Stimulated activated memory B cell treated with anti-CD40 and anti-IgM and Interleukin-4, amounts not matched to agents 10 μg/mL and 1 μg/mL and 100 μg/mL, for 72 hours (primary cell): ENCODE results near the gene CARMIL1.

Experiments
- ATAC-seq: fragments of 150-1000 bp; cut with Tn5 transposase; 2 replicates; pipeline ENCODE4 v1.10.0; 2021
- H3K27ac Mint-ChIP-seq: one replicate; pipeline ENCODE4 v1.8.0; 2022; ENCODE audit warnings: mild to moderate bottlenecking, mixed read lengths
- H3K27me3 Mint-ChIP-seq: one replicate; pipeline ENCODE4 v1.8.0; 2022; ENCODE audit warnings: mixed read lengths
- H3K36me3 Mint-ChIP-seq: one replicate; pipeline ENCODE4 v1.8.0; 2022; ENCODE audit warnings: mixed read lengths
- H3K4me1 Mint-ChIP-seq: one replicate; pipeline ENCODE4 v1.8.0; 2022; ENCODE audit warnings: mixed read lengths
- H3K4me3 Mint-ChIP-seq: one replicate; pipeline ENCODE4 v1.8.0; 2022; ENCODE audit warnings: mild to moderate bottlenecking, moderate library complexity, mixed read lengths
- H3K9me3 Mint-ChIP-seq: one replicate; pipeline ENCODE4 v1.8.0; 2022; ENCODE audit warnings: mixed read lengths

Gene CARMIL1

DNA sequence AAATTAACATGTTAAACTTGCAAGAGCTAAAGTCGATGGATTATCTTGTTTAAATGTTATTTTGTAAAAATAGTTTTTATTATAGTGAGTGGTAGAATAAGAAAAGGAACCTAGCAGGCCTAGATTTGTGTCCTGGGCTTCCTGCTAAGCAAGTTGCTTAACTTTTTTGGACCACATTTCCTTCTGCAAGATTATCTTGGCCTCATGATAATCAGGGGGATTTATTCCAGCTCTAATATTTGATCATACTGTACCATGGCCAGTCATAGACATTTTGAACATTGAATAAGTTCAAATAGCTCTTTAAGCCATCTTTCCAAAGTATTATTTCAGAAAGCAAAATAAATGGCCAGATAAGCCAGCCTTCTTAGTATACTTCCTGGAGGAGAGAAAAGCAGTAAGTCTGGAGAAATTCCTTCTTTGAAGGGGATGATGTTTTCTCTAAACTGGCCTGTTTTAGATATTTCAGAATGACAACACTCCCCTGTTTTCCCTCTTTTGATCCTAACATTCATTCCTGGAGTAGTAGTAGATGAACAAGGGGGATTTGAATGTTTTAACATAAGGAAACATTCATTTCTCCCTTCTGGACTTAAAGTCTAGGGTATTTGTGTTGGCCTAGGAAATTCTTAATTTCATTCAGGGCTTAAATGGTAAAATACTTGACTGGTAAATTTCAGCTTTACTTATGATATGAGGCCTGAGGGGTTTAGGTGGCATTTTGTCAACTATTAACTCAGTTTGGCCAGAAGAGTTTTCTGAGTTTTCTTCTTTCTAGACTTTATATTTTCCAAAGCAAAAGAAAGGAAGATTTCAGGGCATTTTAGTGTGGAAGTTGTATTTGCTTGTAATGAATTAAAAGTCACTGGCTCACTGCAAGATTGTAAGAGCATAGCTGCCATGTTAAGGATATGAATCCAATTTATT is 264.1 kb downstream of the CARMIL1 start:
- no peak for ATAC-seq
- Mint-ChIP-seq H3K4me3 (no peak overlapping the region), H3K27ac (no peak overlapping the region), H3K4me1 (no peaks in the 10 kb centered on the region), H3K36me3 (peaks cover 18% of the 10 kb centered on the region), H3K27me3 (no peaks in the 10 kb centered on the region), H3K9me3 (no peaks in the 10 kb centered on the region)

DNA sequence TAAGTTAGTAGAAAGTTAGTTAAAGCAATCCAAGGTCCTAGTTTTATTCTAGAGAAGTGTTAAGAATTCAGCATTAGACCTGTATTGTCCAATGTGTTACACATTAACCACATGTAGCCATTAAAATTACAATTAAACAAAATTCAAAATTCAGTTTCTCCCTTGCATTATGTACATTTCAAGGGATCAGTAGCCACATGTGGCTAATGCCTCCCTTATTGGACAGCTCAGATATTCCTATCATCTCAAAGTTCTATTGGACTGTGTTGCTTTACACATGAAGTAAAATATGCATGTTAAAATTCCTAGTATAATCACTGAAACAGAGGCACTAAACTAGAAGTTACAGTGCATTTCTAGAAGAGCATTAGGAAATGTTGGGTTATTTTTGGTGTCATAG is 265.7 kb downstream of the CARMIL1 start:
- H3K27ac Mint-ChIP-seq, result no peak overlapping the region
- peaks cover 18% of the 10 kb centered on the region for H3K36me3 Mint-ChIP-seq

DNA sequence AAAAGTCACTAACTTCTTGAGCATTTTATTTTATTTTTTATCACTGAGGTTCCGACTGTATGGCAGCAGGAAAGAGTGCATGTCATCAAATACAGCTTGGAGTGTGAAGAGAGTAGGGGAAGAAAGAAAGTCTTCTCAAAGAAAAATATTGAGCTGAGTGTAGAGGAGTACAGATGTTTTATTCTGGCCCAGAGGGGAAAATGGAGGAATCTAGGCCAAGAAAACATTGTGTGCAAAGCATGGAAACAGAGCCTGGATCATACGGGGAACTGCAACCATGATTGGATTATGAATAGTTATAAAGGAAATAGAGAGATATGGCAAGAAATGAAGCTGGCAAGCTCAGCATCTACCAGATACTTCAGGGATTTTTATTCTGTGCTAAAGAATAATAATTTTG is 268.6 kb downstream of the CARMIL1 start:
- no peak overlapping the region for H3K4me3 Mint-ChIP-seq
- no peak overlapping the region for H3K27ac Mint-ChIP-seq
- H3K9me3 Mint-ChIP-seq, result no peaks in the 10 kb centered on the region

More for the DNA sequence above, 265.7 kb downstream of the CARMIL1 start:
- no peaks in the 10 kb centered on the region for H3K9me3 Mint-ChIP-seq
- ATAC-seq, result no peak
- no peak overlapping the region for H3K4me3 Mint-ChIP-seq
- no peaks in the 10 kb centered on the region for H3K27me3 Mint-ChIP-seq
- no peaks in the 10 kb centered on the region for H3K4me1 Mint-ChIP-seq

DNA sequence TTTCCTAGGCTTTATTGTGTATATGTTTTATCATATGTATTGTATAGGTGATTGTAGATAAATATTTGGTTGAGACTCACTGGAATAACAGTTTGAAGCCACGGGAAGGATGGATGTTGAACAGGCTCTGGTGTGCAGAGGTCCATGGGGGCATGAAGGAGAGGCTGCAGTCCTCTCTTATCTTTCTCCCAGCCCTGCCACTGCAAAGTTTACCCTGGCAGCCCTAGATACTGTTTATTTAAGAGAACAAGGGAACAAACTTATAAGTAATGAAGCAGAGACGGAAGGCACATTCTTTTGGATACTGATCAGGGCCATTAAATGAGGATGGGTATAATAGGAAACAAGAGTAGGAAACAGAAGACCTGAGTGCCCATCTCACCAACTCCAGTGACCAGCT is 269.3 kb downstream of the CARMIL1 start:
- no peak overlapping the region for H3K27ac Mint-ChIP-seq
- no peak for ATAC-seq
- no peaks in the 10 kb centered on the region for H3K36me3 Mint-ChIP-seq
- no peaks in the 10 kb centered on the region for H3K4me1 Mint-ChIP-seq
- no peak overlapping the region for H3K4me3 Mint-ChIP-seq
- H3K9me3 Mint-ChIP-seq, result no peaks in the 10 kb centered on the region
- no peaks in the 10 kb centered on the region for H3K27me3 Mint-ChIP-seq

More for the DNA sequence above, 268.6 kb downstream of the CARMIL1 start:
- Mint-ChIP-seq H3K36me3 (no peaks in the 10 kb centered on the region), H3K4me1 (no peaks in the 10 kb centered on the region), H3K27me3 (no peaks in the 10 kb centered on the region)
- no peak for ATAC-seq

DNA sequence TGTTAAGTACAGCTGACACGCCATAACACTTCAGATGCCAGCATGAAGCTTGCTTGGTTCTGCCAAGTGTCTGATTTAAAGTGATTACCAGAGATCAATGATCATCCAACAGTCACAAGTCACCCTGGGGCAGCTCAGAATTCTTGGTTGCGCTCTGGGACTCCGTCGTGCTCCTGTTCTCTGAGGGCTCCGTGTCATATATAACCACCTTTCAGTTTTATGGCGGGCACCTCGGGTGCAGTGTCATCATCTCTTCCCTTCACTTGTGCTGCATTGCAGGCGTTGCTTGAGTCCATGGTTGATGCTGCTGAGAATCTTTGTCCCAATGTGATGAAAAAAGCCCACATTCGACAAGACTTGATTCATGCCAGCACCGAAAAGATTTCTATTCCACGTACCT is 271.5 kb downstream of the CARMIL1 start:
- Mint-ChIP-seq H3K4me3 (no peak overlapping the region), H3K36me3 (no peaks in the 10 kb centered on the region), H3K27ac (no peak overlapping the region), H3K4me1 (no peaks in the 10 kb centered on the region), H3K9me3 (no peaks in the 10 kb centered on the region), H3K27me3 (no peaks in the 10 kb centered on the region)
- ATAC-seq, result no peak

DNA sequence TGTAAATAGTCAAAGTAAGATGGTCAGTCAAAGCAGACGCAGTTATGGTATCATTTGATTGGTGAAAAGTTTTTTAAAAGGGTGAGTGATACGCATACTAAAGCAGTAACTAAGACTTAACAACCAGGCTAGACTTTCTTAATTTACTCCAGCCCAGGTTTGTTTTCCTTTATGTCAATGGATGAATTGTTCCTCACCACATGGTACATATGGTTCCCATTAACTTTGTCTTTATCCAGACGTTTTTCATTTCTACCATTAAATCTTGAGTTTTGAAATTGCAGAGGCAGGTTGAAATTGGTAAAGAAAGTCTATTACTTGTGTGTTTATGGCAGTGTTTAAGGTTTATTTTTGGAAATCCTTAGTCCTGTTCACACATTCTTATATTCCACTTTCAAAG is 274.3 kb downstream of the CARMIL1 start:
- Mint-ChIP-seq H3K9me3 (no peaks in the 10 kb centered on the region), H3K4me1 (peaks cover 6% of the 10 kb centered on the region), H3K36me3 (no peaks in the 10 kb centered on the region), H3K27me3 (no peaks in the 10 kb centered on the region), H3K27ac (no peak overlapping the region), H3K4me3 (no peak overlapping the region)
- no peak for ATAC-seq

DNA sequence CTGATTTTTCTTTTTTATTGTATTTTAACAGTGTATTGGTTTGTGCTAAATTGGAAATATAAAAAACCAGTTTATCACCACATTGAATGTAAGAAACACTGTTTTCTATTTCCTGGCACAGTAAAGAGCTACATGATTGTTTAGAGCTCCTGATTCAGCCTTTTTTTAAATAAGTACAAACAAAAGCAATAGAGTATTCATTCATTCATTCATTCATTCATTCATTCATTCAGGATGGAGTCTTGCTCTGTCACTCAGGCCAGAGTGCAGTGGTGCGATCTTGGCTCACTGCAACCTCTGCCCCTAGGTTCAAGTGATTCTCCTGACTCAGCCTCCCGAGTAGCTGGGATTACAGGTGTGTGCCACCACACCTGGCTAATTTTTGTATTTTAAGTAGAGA is 276.0 kb downstream of the CARMIL1 start:
- ATAC-seq, result no peak
- no peak overlapping the region for H3K27ac Mint-ChIP-seq
- no peak overlapping the region for H3K4me3 Mint-ChIP-seq
- peaks cover 6% of the 10 kb centered on the region for H3K4me1 Mint-ChIP-seq
- no peaks in the 10 kb centered on the region for H3K27me3 Mint-ChIP-seq
- H3K9me3 Mint-ChIP-seq, result no peaks in the 10 kb centered on the region
- H3K36me3 Mint-ChIP-seq, result no peaks in the 10 kb centered on the region

DNA sequence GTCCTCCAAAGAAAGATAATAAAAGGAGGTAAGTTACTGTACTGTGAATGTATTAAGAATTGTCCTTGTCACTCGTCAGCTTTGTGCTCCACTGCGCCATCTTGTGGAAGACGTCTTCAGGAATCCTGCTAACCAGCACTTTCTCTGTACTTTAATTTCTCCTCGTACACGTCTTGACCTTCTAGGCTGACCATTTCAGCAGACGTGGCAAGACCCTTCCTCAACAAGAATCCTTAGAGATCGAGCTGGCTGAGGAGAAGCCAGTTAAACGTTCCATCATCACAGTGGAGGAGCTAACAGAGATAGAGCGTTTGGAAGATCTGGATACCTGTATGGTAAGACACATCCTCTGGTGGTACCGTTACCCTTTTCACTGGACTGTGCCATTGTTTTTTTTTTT is 277.3 kb downstream of the CARMIL1 start:
- H3K4me3 Mint-ChIP-seq, result no peak overlapping the region
- H3K36me3 Mint-ChIP-seq, result no peaks in the 10 kb centered on the region
- H3K27ac Mint-ChIP-seq, result no peak overlapping the region
- H3K9me3 Mint-ChIP-seq, result no peaks in the 10 kb centered on the region
- peaks cover 6% of the 10 kb centered on the region for H3K4me1 Mint-ChIP-seq
- ATAC-seq, result no peak
- no peaks in the 10 kb centered on the region for H3K27me3 Mint-ChIP-seq

DNA sequence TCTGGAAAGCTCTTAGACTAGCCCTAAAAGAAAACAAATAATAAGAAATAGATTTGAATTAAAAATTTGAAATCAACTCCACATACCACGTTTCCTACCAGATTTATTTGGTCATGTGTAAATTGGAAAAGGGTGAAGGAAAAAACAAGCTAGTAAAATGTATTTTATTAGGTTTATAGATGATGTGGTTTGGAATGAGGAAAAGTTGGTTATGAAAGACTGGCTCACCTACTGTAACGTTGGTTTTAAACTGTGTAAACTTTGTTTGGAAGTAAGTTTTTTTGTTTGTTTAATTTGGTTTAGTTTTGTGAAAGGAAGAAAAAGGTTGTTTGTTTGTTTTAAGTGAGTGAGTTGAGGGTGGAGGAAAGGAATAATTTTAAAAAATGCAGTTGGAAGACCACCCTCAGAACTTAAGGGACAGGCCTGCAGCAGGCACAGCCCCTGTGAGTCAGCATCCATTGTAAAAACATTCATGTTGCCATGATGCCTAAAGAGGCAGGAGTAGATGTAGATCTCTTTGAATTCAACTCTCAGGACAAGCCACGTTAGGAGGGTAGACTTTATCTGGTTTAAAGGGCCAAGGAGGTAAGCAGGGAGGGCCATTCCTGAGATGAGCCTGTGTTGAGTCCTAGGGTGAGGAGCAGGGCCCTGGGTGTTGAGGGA is 279.1 kb downstream of the CARMIL1 start:
- Mint-ChIP-seq H3K4me1 (peaks cover 6% of the 10 kb centered on the region), H3K4me3 (no peak overlapping the region), H3K36me3 (no peaks in the 10 kb centered on the region), H3K27me3 (no peaks in the 10 kb centered on the region), H3K27ac (no peak overlapping the region), H3K9me3 (no peaks in the 10 kb centered on the region)
- ATAC-seq, result no peak

DNA sequence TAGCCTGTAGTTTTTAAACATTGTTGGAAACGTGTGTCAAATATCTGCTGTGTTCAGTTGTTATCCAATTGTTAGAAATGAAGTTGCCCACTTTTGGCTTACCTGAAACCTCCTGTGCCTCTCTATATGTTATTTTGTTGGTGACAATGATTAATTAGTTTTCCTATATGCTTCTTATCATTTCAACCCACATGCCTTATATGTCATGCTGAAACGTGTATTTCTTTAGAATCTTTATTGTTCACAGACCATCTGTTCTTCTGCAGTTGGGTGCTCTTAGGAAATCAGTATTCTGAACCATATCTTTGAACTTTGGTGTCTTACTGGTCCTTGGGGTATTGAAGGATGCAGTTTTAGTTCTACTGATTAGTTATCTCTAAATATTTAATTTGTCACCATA is 281.7 kb downstream of the CARMIL1 start:
- H3K4me3 Mint-ChIP-seq, result no peak overlapping the region
- H3K9me3 Mint-ChIP-seq, result no peaks in the 10 kb centered on the region
- H3K4me1 Mint-ChIP-seq, result peaks cover 6% of the 10 kb centered on the region
- H3K27me3 Mint-ChIP-seq, result no peaks in the 10 kb centered on the region
- no peak overlapping the region for H3K27ac Mint-ChIP-seq
- ATAC-seq, result no peak
- no peaks in the 10 kb centered on the region for H3K36me3 Mint-ChIP-seq

DNA sequence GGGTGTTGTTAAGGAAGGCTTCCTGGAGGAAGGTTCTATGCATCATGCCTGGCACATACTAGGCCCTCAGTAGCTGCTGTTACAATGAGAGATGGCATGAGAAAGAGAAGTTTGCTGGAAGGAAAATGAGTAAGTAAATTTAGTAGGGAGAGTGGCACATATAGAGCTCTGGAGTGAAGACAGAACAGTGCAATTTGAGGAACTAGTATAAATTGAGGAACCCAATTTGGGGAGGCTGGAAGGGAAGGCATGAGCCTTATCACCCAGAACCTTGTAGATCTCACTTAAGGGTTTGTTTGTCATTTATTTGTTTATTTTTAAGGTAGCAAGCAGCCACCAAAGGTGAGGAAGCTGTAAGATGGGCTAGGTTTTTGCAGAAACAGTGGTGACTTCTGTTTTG is 285.8 kb downstream of the CARMIL1 start:
- no peak overlapping the region for H3K27ac Mint-ChIP-seq
- no peak overlapping the region for H3K4me3 Mint-ChIP-seq
- H3K27me3 Mint-ChIP-seq, result no peaks in the 10 kb centered on the region
- no peak for ATAC-seq
- H3K9me3 Mint-ChIP-seq, result no peaks in the 10 kb centered on the region
- no peaks in the 10 kb centered on the region for H3K36me3 Mint-ChIP-seq
- H3K4me1 Mint-ChIP-seq, result no peaks in the 10 kb centered on the region

DNA sequence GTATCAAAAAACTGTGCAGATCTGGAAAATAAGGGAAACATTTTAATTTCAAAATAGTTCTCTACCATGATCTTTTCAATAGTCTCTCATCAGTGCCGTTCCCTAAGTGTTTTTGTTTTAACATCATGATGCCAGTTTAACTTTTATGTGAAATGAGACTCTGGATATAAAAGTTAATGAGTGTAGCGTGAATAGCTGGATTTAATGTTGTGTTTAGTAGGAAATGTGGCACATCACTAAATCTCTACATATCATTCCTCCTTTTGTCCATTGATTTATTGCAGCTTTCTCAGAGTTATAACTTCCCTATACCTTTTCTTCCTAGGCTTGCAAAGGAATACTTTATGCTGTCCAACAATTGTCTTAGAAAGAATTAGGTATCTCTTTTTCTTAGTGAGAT is 291.4 kb downstream of the CARMIL1 start:
- H3K27me3 Mint-ChIP-seq, result no peaks in the 10 kb centered on the region
- no peak for ATAC-seq
- H3K9me3 Mint-ChIP-seq, result no peaks in the 10 kb centered on the region
- no peak overlapping the region for H3K27ac Mint-ChIP-seq
- H3K4me1 Mint-ChIP-seq, result no peaks in the 10 kb centered on the region
- H3K36me3 Mint-ChIP-seq, result no peaks in the 10 kb centered on the region
- H3K4me3 Mint-ChIP-seq, result no peak overlapping the region

DNA sequence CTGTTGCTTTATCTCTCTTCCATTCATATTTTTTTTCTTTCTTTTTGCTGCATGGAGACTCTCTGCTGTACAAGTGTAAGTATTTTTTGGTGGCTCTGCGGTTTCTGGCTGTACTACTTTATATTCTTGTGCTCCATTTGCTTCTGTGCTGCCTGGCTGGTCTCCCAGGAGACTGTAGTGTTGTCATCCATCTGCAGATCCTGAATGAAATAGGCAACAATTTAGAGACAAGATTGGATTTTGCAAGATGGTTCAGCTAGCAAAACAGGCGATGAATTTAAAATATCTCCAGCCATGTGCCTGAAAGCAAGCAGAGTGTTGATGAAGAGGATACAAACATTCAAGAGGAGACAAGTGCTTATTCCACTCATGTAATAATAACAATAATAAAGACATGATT is 297.7 kb downstream of the CARMIL1 start:
- no peak overlapping the region for H3K27ac Mint-ChIP-seq
- no peak overlapping the region for H3K4me3 Mint-ChIP-seq
- peaks cover 2% of the 10 kb centered on the region for H3K36me3 Mint-ChIP-seq
- no peaks in the 10 kb centered on the region for H3K27me3 Mint-ChIP-seq
- H3K4me1 Mint-ChIP-seq, result peaks cover 6% of the 10 kb centered on the region
- no peak for ATAC-seq
- H3K9me3 Mint-ChIP-seq, result no peaks in the 10 kb centered on the region

DNA sequence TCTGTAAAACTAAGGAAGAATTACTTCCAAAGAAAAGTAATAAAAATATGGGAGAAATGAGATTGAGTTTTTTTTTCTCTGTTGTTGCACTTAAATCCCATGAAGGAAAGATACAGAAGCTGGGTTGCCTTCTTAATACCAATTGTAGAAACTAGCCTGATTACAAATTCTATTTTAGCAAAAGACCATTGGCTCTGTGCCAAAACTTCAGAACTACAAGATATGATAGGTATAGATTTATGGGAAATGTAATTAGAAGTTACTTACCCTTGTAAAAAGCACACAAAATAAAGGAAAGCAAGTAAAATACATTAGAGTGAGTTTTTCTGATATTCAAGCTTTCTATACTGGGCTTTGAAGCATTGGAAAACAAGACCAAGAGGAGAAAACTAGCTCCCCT is 299.4 kb downstream of the CARMIL1 start:
- Mint-ChIP-seq H3K4me3 (no peak overlapping the region), H3K27me3 (no peaks in the 10 kb centered on the region), H3K9me3 (no peaks in the 10 kb centered on the region), H3K36me3 (peaks cover 11% of the 10 kb centered on the region), H3K4me1 (peaks cover 6% of the 10 kb centered on the region), H3K27ac (no peak overlapping the region)
- ATAC-seq, result no peak

DNA sequence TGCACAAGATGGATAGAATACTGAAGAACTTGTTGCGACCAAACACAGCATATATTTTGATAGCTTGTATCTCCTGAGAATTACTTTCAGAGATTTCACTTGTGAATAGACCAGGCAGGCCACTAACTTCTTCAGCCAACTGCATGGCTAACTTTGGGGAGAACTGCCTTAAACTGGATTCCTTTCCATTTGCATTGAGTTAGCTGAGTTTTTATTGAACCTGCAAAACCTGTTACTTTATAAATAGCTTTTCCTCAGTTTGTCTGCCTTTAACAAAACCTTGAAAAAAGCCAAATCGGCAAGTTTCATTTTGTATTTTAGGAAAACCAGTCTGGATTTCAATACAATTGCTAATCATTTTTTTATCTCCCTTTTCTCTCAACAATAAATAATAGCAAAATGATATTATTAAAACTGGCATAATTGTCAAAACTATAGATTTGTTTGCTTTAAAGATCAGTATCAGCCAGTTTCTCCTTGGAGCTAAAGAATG is 300.3 kb downstream of the CARMIL1 start:
- Mint-ChIP-seq H3K36me3 (peaks cover 11% of the 10 kb centered on the region), H3K4me3 (no peak overlapping the region), H3K27me3 (no peaks in the 10 kb centered on the region), H3K27ac (no peak overlapping the region), H3K9me3 (no peaks in the 10 kb centered on the region), H3K4me1 (peaks cover 6% of the 10 kb centered on the region)
- ATAC-seq, result no peak
